Progenitor cell of endocrine pancreas (in vitro differentiated cells): Measurements from ENCODE around the gene NAV2. TPM values are rescaled to one million over a fixed set of nuclear protein-coding genes. Genes with fewer than 3 reads are reported as not detected.
"Not testable (repeated sequence)": the region's sequence is repeated elsewhere in the genome, so short reads cannot be mapped to it uniquely, and the experiment has no call there.

ENCODE experiments used
- DNase-seq: peaks from one replicate; pipeline ENCODE4 v3.0.0; 2021; ENCODE audit warnings: low spot score; ENCODE audit not compliant: unreplicated experiment
- H3K27ac Mint-ChIP-seq: 2 replicates; pipeline ENCODE4 v1.8.0; 2021; ENCODE audit warnings: mild to moderate bottlenecking, moderate library complexity, mixed read lengths
- H3K27me3 Mint-ChIP-seq: 2 replicates; pipeline ENCODE4 v1.8.0; 2021; ENCODE audit warnings: mixed read lengths
- H3K36me3 Mint-ChIP-seq: 2 replicates; pipeline ENCODE4 v1.8.0; 2022; ENCODE audit warnings: mixed read lengths; ENCODE audit not compliant: insufficient read depth
- H3K4me1 Mint-ChIP-seq: 2 replicates; pipeline ENCODE4 v1.8.0; 2021; ENCODE audit warnings: low read depth, mixed read lengths
- H3K4me3 Mint-ChIP-seq: 2 replicates; pipeline ENCODE4 v1.8.0; 2021; ENCODE audit warnings: low read depth, mild to moderate bottlenecking, moderate library complexity, mixed read lengths
- H3K9me3 Mint-ChIP-seq: 2 replicates; pipeline ENCODE4 v1.8.0; 2021; ENCODE audit warnings: low read depth, mixed read lengths
- CTCF ChIP-seq: fragments of 200-600 bp; sonication (generic); IDR thresholded peaks from one replicate; pipeline ENCODE4 v1.5.0; 2021; ENCODE audit warnings: antibody characterized with exemption, mild to moderate bottlenecking; ENCODE audit not compliant: unreplicated experiment
- total RNA-seq: library from RNA; stranded (reverse); gene quantifications from 2 replicates; pipeline ENCODE4 v1.2.1, GENCODE V29; 2021

The NAV2 gene
- total RNA-seq, 1 donor from 2014 or later = 88.3 TPM

- no peak overlapping the region for H3K27ac Mint-ChIP-seq
- peaks cover 33% of the 10 kb centered on the region for H3K36me3 Mint-ChIP-seq
- DNase-seq = no peak
- TF ChIP-seq CTCF = no peak
- H3K4me1 Mint-ChIP-seq = no peaks in the 10 kb centered on the region
- H3K4me3 Mint-ChIP-seq = no peak overlapping the region
- H3K27me3 Mint-ChIP-seq = no peaks in the 10 kb centered on the region
- H3K9me3 Mint-ChIP-seq = no peaks in the 10 kb centered on the region
Measured at GRCh38 chr11:20122131-20122530, 409.5 kb downstream of the NAV2 start.

GRCh38 chr11:20125927-20126326 lies 413.3 kb downstream of the NAV2 start:
- no peak for DNase-seq
- Mint-ChIP-seq H3K36me3 (peaks cover 5% of the 10 kb centered on the region), H3K27me3 (peaks cover 17% of the 10 kb centered on the region), H3K27ac (no peak overlapping the region), H3K9me3 (no peaks in the 10 kb centered on the region), H3K4me3 (no peak overlapping the region), H3K4me1 (no peaks in the 10 kb centered on the region)
- TF ChIP-seq CTCF = no peak

- H3K27me3 Mint-ChIP-seq = peaks cover 21% of the 10 kb centered on the region
- H3K4me3 Mint-ChIP-seq = no peak overlapping the region
- no peak for TF ChIP-seq CTCF
- no peak overlapping the region for H3K27ac Mint-ChIP-seq
- H3K4me1 Mint-ChIP-seq = no peaks in the 10 kb centered on the region
- H3K36me3 Mint-ChIP-seq = peaks cover under 1% of the 10 kb centered on the region
- no peaks in the 10 kb centered on the region for H3K9me3 Mint-ChIP-seq
- DNase-seq = no peak
Measured at GRCh38 chr11:20126724-20127123, 414.1 kb downstream of the NAV2 start.

- peak; percentile 83 for DNase-seq
- H3K9me3 Mint-ChIP-seq = no peaks in the 10 kb centered on the region
- no peaks in the 10 kb centered on the region for H3K4me1 Mint-ChIP-seq
- no peak overlapping the region for H3K27ac Mint-ChIP-seq
- H3K4me3 Mint-ChIP-seq = no peak overlapping the region
- H3K36me3 Mint-ChIP-seq = no peaks in the 10 kb centered on the region
- H3K27me3 Mint-ChIP-seq = peaks cover 33% of the 10 kb centered on the region
- peak; percentile 88 for TF ChIP-seq CTCF
Measured at GRCh38 chr11:20127671-20128527, 415.3 kb downstream of the NAV2 start.

- H3K9me3 Mint-ChIP-seq, H3K4me3 Mint-ChIP-seq, H3K27ac Mint-ChIP-seq, H3K4me1 Mint-ChIP-seq, H3K36me3 Mint-ChIP-seq, DNase-seq: not testable (repeated sequence)
- peaks cover 34% of the 10 kb centered on the region for H3K27me3 Mint-ChIP-seq
Measured at GRCh38 chr11:20128528-20128825, 415.8 kb downstream of the NAV2 start.

- no peak for TF ChIP-seq CTCF
- Mint-ChIP-seq H3K9me3 (no peaks in the 10 kb centered on the region), H3K27ac (no peak overlapping the region), H3K4me3 (no peak overlapping the region), H3K4me1 (no peaks in the 10 kb centered on the region), H3K27me3 (peaks cover 44% of the 10 kb centered on the region), H3K36me3 (no peaks in the 10 kb centered on the region)
- no peak for DNase-seq
Measured at GRCh38 chr11:20129665-20130064, 417.0 kb downstream of the NAV2 start.
